A549 (cell line): Measurements from ENCODE around the gene RGMA.

ENCODE experiments used
- CEBPB ChIP-seq, 2 experiments: fragments of >200 bp in 1 of 2; sonication (Bioruptor Twin) in 1 of 2; formaldehyde crosslinking in 1 of 2; IDR thresholded peaks; 2 replicates each; pipeline ENCODE4 v1.6.1; 2012 to 2016
- EHMT2 ChIP-seq: fragments of 200-600 bp; sonication (generic); IDR thresholded peaks from 2 replicates; pipeline ENCODE4 v1.6.1; 2016; ENCODE audit warnings: antibody characterized with exemption, low read depth, mild to moderate bottlenecking, moderate library complexity
- EP300 ChIP-seq, 2 experiments: fragments of >200 bp; sonication (Bioruptor Twin); formaldehyde crosslinking; IDR thresholded peaks; 2 replicates in 1 of 2; 3 replicates in 1 of 2; pipeline ENCODE4 v1.6.1; 2016 to 2017
- FOSL2 ChIP-seq, 2 experiments: fragments of 450-650 bp in 1 of 2; fragments of >200 bp in 1 of 2; sonication (Bioruptor Twin) in 1 of 2; formaldehyde crosslinking; IDR thresholded peaks; 2 replicates each; pipeline versions ENCODE4 v1.5.0 to v1.6.1; 2016 to 2020; ENCODE audit warnings: mild to moderate bottlenecking in 1 of 2, moderate library complexity in 1 of 2
- HOXA7 ChIP-seq: fragments of 250-450 bp; sonication (Bioruptor Pico); IDR thresholded peaks from 2 replicates; pipeline ENCODE4 v1.5.0; 2020; ENCODE audit warnings: mild to moderate bottlenecking, moderate library complexity
- KDM1A ChIP-seq: fragments of 200-600 bp; sonication (generic); IDR thresholded peaks from 2 replicates; pipeline ENCODE4 v1.6.1; 2016; ENCODE audit warnings: low read depth, mild to moderate bottlenecking
- MAZ ChIP-seq: fragments of 150-350 bp; IDR thresholded peaks from 2 replicates; pipeline ENCODE4 v1.6.1; 2014; ENCODE audit warnings: antibody characterized with exemption, low read depth, low read length, borderline replicate concordance
- POLR2A ChIP-seq: IDR thresholded peaks from 2 replicates; pipeline ENCODE4 v1.6.1; 2012; ENCODE audit warnings: mild to moderate bottlenecking, low read length
- TF ChIP-seq, protein P1 (sequence below): fragments of >200 bp; sonication (Bioruptor Twin); formaldehyde crosslinking; IDR thresholded peaks from 3 replicates; pipeline ENCODE4 v1.5.1; 2016
- TF ChIP-seq, protein P2 (sequence below): fragments of 450-650 bp; IDR thresholded peaks from 2 replicates; pipeline ENCODE4 v1.6.1; 2014; ENCODE audit warnings: antibody characterized with exemption

DNA sequence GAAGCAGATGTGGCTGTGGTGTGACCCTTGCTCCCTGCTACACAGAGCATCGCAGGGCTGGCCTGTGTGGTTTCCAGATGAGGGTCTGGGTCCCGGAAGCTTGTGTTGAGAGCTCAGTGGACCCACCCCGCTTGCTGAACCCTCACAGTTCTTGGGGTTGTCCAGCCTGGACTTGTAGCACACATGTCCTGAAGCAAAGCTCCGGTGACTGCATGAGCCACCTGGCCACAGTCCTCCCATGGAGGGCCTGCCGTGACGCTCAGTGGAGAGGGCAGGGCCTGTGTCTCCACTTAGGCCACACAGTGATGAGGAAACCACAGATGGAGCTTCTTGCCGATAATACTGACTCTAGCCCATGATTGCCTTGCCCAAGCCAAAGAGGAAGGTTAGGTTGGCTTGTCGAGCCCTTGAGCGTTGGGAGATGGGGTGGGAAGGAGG, 62.6 kb downstream of the RGMA start:
- TF ChIP-seq, protein P1, sequence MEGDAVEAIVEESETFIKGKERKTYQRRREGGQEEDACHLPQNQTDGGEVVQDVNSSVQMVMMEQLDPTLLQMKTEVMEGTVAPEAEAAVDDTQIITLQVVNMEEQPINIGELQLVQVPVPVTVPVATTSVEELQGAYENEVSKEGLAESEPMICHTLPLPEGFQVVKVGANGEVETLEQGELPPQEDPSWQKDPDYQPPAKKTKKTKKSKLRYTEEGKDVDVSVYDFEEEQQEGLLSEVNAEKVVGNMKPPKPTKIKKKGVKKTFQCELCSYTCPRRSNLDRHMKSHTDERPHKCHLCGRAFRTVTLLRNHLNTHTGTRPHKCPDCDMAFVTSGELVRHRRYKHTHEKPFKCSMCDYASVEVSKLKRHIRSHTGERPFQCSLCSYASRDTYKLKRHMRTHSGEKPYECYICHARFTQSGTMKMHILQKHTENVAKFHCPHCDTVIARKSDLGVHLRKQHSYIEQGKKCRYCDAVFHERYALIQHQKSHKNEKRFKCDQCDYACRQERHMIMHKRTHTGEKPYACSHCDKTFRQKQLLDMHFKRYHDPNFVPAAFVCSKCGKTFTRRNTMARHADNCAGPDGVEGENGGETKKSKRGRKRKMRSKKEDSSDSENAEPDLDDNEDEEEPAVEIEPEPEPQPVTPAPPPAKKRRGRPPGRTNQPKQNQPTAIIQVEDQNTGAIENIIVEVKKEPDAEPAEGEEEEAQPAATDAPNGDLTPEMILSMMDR = no peak
- TF ChIP-seq EHMT2 (no peak), MAZ (no peak), POLR2A (no peak), KDM1A (no peak), HOXA7 (CRISPR knock-in tag) (no peak), FOSL2 (IDR thresholded peaks at IDR 0.05) (no peak), FOSL2 (CRISPR knock-in tag; IDR thresholded peaks at IDR 0.05) (no peak), EP300 (IDR thresholded peaks at IDR 0.05) (no peak), CEBPB (IDR thresholded peaks at IDR 0.05) (no peak)
- TF ChIP-seq, protein P2, sequence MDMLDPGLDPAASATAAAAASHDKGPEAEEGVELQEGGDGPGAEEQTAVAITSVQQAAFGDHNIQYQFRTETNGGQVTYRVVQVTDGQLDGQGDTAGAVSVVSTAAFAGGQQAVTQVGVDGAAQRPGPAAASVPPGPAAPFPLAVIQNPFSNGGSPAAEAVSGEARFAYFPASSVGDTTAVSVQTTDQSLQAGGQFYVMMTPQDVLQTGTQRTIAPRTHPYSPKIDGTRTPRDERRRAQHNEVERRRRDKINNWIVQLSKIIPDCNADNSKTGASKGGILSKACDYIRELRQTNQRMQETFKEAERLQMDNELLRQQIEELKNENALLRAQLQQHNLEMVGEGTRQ = no peak
